Urothelium cell line (cell line): ENCODE results near the gene SGF29.
"Not testable (repeated sequence)": the region's sequence is repeated elsewhere in the genome, so short reads cannot be mapped to it uniquely, and the experiment has no call there.

Source experiments
- DNase-seq: peaks from one replicate; pipeline ENCODE4 v3.0.0; 2011; ENCODE audit warnings: low spot score, mixed read lengths
- FAIRE-seq: peaks from 2 replicates; lab custom pipeline; 2011; peaks lifted over from hg19 to GRCh38; lab: Jason Lieb, UNC

SGF29 gene

DNA sequence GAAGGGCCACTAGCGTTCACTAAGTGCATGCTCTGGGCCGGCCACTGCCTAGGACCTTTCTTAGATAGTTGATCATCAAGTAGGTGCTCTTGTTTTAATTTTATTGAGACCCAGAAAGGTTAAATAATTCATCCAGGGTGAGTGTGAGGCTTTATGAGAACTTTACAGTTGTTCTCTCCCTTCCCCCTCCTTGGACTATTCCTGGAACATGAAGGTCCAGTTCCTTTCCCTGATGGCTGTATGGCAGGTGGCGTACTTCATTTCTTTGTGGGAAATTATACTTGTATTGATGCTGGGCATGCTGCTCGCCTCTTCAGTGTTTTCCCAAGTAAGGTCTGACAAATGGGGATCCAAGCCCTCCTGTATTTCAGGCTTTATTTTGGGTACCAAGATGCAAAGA is 8.5 kb downstream of the SGF29 start:
- no peak for FAIRE-seq
- no peak for DNase-seq

DNA sequence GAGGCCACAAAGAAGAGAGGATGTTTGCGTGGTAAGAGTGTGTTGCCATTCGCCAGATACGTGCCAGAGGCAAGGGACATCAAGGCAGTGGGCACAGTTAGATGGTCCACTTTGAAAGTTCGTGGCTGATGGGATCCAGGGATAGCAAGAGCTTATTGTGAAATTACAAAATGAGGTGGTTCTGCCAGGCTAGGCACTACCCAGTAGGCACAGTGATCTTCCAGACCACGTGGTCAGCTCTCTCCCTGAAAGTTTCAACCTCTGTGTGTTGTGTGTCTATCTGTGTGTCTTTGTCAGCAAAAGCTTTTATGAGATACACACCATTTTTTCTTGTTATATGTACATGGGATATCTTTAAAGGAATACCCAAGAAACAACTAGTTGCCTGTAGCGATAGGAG is 9.5 kb downstream of the SGF29 start:
- DNase-seq (no peak), FAIRE-seq (no peak)

DNA sequence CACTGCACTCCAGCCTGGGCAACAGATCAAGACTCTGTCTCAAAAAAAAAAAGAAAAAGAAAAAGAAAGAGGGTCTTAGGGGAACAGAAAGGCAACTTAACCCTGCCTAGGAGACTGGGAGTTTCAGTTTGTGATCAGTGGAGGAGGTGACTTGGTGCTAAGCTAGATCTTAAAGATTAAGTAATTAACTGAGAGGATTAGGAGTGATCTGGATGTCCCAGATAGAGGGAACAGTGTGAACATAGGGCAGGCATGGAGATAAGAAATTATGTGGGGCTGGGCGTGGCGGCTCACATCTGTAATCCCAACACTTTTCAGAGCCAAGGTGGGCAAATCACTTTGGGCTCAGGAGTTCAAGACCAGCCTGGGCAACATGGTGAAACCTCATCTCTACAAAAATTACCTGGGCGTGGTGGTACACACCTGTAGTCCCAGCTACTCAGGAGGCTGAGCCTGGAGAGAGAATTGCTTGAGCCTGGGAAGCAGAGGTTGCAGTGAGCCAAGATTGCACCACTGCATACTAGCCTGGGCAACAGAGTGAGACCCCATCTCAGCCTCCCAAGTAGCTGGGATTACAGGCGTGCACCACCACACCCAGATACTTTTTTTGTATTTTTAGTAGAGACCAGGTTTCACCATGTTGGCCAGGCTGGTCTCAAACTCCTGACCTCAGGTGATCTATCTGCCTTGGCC is 12.7 kb downstream of the SGF29 start:
- DNase-seq, FAIRE-seq: not testable (repeated sequence)

DNA sequence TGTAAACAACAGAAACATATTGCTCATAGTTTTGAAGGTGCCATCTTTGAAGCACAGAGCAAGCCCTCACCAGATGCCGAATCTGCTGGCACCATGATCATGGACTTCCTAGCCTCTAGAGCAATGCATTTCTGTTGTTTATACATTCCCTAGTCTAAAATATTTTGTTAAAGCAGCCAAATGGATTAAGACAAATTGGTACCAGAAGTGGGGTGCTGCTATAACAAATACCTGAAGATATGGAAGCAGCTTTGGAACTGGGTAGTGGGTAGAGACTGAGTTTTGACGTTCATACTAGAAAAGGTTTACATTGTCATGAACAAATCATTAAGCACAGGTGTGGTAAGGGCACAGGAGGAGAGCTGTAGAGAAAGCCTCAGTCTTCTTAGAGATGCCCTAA is 13.6 kb downstream of the SGF29 start:
- no peak for FAIRE-seq

DNA sequence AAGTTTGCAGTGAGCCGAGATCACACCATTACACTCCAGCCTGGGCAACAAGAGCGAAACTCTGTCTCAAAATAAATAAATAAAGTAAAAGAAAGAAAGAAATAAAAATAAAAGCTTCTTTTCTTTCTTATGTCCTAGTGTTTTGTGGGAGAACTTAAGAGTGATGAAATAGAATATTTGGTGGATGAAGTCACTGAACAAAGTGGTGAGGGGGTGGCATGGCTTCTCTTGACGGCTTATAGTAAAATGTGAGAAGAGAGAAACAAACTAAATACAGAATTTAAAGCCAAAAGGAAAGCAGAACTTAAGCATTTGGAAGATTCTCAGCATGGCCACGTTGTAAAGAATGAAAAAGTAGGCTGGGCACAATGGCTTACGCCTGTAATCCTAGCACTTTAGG is 15.3 kb downstream of the SGF29 start:
- FAIRE-seq (no peak), DNase-seq (no peak)

More for the DNA sequence above, 13.6 kb downstream of the SGF29 start:
- DNase-seq, result no peak

DNA sequence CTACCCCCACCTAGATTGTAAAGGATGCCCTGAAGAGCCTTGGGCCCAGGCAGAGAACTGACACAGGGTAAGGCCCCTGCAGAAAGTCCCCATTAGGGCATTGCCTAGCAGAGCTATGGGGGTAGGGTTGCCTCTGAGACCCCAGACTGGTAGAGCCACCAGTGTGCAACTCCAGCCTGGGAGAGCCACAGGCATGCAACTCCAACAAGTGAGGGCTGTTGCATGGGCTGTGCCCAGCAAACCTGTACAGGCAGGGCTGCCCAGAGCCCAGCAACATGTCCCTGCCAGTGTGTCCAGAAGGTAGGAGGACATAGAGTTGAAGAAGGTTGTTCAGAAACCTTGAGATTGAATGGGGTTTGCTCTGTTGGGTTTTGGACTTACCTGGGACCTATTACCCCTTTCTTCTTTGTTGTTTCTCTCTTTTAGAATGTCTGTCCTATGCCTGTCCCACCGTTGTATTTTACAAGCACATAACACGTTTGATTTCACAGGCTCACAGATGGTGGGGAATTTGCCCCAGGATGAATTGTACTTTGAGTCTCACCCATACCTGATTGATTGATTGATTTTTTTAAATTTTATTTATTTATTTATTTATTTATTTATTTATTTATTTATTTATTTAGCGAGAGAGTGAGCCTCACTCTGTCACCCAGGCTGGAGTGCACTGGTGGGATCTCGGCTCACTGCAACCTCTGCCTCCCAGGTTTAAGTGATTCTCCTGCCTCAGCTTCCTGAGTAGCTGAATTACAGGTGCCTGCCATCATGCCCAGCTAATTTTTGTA is 16.4 kb downstream of the SGF29 start:
- no peak for DNase-seq

DNA sequence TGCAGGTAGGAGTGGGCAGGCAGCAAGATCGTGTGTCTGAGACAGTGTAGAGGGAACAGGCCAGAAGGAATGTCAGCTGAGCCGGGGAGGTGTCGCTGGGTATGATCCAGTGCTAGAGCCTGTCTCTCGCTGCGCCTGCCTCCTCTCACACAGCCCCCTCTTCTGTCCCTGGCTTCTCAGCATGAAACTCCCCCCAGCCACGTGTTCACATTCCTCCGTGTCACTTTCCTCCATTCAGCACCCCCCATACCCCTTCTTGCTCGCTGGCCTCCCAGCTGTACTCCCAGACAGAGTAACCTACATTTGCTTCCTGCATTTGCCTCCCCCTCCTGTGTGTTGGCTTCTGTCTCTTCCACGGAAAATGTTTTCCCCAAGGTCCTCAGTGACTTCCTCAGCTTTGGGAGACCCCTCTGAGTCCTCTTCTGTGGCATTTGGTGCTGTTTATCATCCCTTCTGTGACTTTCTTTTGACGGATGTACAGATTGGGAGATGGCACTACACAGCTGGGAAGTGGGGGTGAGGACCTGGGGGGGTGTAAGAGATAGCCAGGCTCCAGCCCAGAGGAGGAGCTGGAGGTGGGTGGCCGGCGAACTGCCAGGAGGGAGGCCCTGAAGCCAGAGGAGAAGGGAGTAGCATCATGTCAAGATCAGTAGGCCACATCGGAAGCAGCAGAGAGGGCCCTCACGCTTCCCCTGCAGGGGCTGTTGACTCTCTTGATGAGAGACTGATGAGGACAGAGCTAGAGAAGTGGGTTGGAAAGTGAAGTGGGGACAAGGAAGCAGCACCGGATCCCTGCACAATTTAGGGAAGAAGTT is 19.2 kb downstream of the SGF29 start:
- DNase-seq (no peak), FAIRE-seq (no peak)

More for the DNA sequence above, 16.4 kb downstream of the SGF29 start:
- FAIRE-seq, result no peak

DNA sequence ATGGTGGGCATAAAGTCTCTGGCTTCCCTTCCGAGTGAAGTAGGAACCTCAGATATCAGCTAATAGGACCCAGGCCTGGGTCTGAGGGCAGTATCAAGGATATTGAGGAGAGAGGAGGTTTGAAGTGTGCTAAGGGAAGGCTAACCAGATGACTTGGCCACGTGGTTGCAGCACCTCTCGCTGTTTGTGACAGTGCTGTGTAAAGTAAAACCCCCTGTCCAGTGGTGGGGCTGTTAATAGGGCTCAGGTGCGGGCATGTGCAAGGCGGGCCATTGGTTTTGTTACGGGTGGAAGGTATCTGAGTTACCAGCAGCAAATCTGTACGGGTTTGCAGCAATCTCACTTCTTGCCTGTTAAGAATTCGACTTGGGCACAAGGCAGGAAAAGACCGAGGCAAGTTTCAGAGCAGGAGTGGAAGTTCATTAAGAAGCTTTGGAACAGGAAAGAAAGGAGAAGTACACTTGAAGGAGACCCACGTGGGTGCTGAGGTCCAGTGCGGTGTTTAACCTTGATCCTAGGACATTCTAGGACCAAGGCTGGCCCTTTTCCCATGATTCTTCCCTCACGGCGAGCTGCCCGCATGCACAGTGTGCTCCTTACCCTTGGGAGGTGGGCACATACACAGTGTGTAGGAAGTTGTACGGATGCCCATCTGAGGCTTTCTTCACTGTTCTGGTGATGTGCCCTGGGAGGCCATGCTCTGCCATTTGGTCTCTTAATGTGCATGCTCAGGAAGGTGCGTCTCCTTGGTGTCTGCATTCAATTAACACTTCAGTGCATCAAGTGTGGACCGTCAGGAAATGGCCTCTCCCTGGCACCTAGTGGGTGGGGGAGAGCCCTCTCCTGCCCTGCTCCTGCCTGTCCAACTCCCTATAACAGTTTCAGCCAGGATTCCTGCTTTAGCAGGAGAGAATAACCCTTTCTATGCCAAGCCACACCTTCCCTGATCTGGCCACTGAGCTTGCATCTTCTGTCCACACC is 20.3 kb downstream of the SGF29 start:
- FAIRE-seq, result no peak
- DNase-seq, result no peak

DNA sequence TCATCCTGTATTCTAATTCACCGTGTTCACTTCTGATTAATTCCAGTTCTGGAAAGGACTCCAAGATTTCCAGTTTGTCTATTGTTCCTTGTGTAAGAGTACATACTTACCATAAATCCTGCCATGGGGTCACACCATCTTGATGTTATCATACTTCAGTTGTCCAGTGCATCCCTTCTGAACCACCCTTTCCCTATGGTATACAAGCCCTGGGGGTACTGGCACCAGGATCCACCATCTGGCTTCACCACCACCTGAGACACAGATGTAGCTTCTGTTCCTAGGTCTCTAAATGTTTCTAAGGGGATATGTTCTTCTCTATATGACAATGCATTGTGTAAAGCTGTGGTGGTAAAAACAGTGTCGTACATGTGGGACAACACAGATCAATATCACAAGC is 21.2 kb downstream of the SGF29 start:
- DNase-seq (no peak), FAIRE-seq (no peak)

DNA sequence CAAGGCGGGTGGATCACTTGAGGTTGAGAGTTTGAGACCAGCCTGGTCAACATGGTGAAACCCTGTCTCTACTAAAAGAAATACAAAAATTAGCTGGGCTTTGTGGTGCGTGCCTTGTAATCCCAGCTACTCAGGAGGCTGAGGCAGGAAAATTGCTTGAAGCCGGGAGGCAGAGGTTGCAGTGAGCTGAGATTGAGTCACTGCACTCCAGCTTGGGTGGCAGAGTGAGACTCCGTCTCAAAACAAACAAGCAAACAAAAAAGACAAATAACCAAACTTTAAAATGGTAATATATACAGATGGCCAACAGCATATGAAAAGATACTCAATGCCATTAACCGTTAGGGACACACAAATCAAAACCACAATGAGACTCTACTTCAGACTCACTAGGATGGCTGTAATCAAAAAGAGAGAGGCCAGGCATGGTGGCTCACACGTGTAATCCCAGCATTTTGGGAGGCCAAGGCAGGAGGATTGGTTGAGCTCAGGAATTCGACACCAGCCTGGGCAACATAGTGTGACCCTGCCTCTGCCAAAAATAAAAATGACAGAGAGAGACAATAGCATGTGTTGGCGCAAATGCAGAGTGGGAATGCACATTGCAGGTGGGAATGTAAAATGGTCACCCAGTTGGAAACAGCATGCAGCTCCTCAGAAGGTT is 21.9 kb downstream of the SGF29 start:
- FAIRE-seq (no peak), DNase-seq (no peak)

DNA sequence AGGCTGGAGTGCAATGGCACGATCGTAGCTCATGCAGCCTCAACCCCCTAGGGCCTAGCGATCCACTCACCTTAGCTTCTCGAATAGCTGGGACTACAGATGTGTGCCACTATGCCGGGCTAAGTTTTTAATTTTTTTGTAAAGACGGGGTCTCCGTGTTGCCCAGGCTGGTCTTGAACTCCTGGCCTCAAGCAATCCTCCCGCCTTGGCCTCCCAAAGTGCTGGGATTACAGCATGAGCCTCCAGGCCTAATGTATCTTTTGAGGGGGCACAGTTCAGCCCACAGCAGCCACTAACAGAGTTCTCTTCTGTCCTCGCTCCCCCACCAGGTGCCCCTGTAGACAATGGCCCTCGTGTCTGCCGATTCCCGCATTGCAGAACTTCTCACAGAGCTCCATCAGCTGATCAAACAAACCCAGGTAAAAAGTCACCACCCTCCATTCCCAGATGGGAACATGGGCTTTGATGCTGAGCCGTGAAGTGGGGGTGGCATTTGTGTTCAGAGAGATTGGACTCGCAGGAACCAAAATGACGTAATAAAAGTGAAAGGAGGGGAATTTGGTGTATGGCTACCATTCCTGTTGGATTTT is 27.1 kb downstream of the SGF29 start:
- FAIRE-seq (no peak), DNase-seq (no peak)

DNA sequence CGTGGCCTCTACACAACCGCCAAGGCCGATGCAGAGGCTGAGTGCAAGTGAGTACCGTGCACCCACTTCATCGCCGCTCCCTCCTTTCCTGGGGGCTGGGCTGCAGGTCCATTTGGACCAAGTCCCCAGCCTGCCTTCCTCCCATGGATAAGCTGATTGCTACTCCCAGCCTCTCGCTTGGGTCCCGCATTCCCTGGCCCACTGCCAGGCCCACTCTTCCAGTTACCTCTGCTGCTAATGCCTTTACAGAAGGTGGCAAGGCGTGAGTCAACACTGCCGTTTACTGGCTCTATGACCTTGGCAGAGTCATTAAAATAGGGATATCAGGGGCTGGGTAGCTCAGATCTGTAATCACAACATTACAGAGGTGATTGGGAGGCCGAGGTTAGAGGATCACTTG is 32.0 kb downstream of the SGF29 start:
- no peak for FAIRE-seq
- no peak for DNase-seq

DNA sequence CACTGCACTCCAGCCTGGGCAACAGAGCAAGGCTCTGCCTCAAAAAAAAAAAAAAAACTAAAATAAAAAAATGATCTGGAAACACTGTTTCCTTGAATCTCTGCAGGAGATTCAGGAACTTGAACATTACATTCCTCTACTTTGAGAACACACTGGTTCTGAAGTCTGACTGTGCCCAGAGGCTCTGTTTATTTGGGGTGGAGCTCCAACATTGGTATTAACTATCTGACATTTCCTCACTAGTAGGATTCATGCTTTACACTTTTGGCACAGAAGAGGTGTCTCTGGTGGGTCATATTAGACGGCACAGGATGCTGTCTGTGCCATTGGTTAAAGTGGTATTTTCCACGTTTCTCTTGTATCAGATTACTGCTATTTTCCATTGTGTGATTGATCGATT is 32.7 kb downstream of the SGF29 start:
- DNase-seq (no peak), FAIRE-seq (no peak)

DNA sequence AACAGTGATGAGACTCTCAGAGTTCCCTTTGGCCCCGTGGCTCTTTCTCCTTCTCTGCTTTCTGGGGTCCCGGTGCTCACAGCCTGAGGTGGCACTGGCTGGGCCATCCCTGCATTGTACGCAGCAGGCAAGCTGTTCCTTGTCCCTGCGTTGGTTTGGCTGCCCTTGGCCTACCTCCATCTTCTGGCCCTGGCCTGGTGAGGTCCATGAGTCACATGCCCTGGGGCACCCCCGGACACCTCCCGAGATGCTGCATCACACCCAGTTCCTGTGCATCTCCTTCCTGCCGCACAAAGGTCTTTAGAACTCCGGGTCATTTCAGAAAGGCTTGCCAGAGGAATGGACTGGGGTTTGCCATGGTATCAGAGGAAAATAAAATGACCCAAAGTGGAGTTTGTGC is 33.7 kb downstream of the SGF29 start:
- no peak for DNase-seq

DNA sequence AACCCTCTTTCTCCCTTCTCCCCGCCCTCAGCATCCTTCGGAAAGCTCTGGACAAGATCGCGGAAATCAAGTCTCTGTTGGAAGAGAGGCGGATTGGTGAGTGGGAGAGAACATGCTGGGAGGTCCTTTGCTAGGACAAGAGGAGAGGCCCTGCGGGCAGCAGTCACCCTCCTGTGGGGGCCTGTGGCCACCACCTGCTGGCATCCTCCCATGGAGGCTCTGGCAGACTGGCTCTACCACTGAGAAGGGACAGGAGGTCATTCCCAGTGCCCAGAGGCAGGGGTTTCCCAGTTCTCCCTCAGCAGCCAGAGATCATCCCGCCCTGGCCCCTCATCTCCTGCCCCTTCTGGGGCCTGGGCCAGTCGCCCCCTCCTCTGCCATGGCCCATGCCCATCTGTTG is 35.3 kb downstream of the SGF29 start:
- FAIRE-seq, result no peak

More for the DNA sequence above, 33.7 kb downstream of the SGF29 start:
- no peak for FAIRE-seq

DNA sequence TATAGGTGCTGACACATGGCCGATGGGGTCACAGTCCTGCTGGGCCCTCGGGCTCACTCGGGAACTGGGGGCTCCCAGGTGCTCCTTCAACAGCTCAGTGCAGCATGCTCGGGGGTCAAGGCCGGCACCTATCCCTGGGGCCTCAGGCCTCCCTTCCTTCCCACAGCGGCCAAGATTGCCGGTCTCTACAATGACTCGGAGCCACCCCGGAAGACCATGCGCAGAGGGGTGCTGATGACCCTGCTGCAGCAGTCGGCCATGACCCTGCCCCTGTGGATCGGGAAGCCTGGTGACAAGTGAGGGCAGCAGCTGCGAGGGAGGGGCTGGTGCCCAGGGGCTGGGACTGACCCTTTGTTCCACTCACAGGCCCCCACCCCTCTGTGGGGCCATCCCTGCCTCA is 36.2 kb downstream of the SGF29 start:
- FAIRE-seq, result no peak

More for the DNA sequence above, 35.3 kb downstream of the SGF29 start:
- DNase-seq, result no peak

DNA sequence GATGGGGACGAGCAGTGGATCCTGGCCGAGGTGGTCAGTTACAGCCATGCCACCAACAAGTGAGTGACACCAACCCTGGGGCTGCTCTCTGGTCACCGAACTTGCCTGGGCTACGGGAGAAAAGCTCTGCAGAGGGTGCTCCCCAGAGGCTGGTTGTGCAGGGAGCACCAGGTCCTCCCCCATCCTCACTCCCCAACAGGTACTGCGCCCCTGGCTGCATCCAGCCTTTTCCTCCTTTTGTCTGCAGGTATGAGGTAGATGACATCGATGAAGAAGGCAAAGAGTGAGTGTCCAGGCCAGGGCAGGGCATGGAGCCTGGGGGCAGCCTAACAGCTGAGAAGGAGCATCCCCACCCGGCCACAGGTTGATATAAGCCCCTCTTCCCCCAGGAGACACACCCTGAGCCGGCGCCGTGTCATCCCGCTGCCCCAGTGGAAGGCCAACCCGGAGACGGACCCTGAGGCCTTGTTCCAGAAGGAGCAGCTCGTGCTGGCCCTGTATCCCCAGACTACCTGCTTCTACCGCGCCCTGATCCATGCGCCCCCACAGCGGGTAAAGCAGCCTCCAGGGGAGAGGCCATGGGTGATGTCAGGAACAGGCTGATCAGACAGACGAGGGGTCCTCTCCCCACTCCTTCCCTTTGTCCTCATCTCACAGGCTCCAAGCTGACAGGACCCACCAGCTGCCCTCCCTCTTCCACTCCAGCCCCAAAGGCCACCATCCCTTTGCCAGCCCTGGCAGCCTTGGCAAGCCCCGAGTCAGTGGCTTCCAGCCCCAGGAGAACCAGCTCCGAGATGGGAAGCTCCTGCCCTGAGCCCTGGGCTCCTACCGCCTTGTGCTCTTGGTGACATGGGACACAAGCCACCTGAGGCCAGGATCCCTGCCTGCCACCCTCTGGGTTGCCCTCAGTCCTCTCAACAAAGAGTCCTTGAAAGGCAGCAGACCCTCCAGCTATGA is 36.9 kb downstream of the SGF29 start:
- no peak for DNase-seq
- FAIRE-seq, result no peak

More for the DNA sequence above, 36.2 kb downstream of the SGF29 start:
- no peak for DNase-seq

DNA sequence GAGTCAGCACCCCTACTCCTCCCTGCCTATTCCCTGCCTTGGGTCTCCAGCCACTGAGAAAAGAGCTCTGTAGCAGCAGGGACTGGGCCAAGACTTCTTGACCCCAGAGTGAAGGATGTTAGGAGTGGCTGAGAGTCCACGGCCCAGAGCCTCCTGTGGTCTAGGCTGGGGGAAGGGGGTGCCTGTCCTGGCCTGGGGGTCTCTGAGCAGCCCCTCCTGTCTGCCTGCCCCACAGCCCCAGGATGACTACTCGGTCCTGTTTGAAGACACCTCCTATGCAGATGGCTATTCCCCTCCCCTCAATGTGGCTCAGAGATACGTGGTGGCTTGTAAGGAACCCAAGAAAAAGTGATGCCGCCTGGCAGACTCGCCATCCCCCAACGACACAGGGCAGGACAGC is 37.6 kb downstream of the SGF29 start:
- no peak for DNase-seq
- FAIRE-seq, result no peak
